HEK293 (cell line): Measurements from ENCODE around the gene FIBCD1.
A peak's percentile ranks its signal among the peaks of the same experiment; 100 is the strongest.

ENCODE experiments used
- CTCF ChIA-PET: fragments of 350-600 bp; formaldehyde crosslinking; extraction: SDS; loops from one replicate; lab custom pipeline; 2021; ENCODE audit warnings: antibody characterized with exemption; lab: Yijun Ruan, JAX
- POLR2A ChIA-PET: fragments of 300-600 bp; formaldehyde crosslinking; extraction: SDS; loops from one replicate; lab custom pipeline; 2020; ENCODE audit warnings: antibody characterized with exemption, inconsistent platforms; lab: Yijun Ruan, JAX
- H3K27ac ChIP-seq: fragments of 200-500 bp; sonication (Bioruptor generic); 2 replicates; pipeline ENCODE4 v1.5.1; 2014; ENCODE audit warnings: low read depth, low read length, control low read depth, inconsistent platforms; ENCODE audit errors: extremely low read depth
- H3K36me3 ChIP-seq, 2 experiments: fragments of 200-500 bp in 1 of 2; sonication (Bioruptor generic) in 1 of 2; 1 replicate in 1 of 2; 2 replicates in 1 of 2; pipeline ENCODE4 v1.5.1; 2014 to 2017; ENCODE audit warnings: inconsistent platforms in 2 of 2, low read length in 2 of 2; ENCODE audit not compliant: control insufficient read depth in 2 of 2, insufficient read depth in 1 of 2
- H3K4me1 ChIP-seq: fragments of 200-500 bp; sonication (Bioruptor generic); 2 replicates; pipeline ENCODE4 v1.5.1; 2014; ENCODE audit warnings: mild to moderate bottlenecking, low read length, inconsistent platforms; ENCODE audit not compliant: control insufficient read depth, insufficient read depth
- H3K4me3 ChIP-seq: 2 replicates; pipeline ENCODE4 v1.5.1; 2011; ENCODE audit warnings: low read depth, mild to moderate bottlenecking, control low read depth, low read length, moderate library complexity
- H3K9me3 ChIP-seq: fragments of 200-500 bp; sonication (Bioruptor generic); 2 replicates; pipeline ENCODE4 v1.5.1; 2014; ENCODE audit warnings: low read depth, low read length, inconsistent platforms; ENCODE audit not compliant: control insufficient read depth, insufficient read depth
- EGR2 ChIP-seq: fragments of 450-650 bp; formaldehyde crosslinking; IDR thresholded peaks from 2 replicates; pipeline ENCODE4 v1.5.1; 2016; ENCODE audit warnings: low read depth, missing biosample characterization, missing genetic modification characterization
- GFI1B ChIP-seq: fragments of 450-650 bp; formaldehyde crosslinking; IDR thresholded peaks from 2 replicates; pipeline ENCODE4 v1.5.1; 2016; ENCODE audit warnings: missing biosample characterization, missing genetic modification characterization
- GLI2 ChIP-seq: fragments of 450-650 bp; formaldehyde crosslinking; IDR thresholded peaks from 2 replicates; pipeline ENCODE4; 2017; ENCODE audit warnings: missing biosample characterization, missing genetic modification characterization, low read depth, borderline replicate concordance
- KLF7 ChIP-seq: fragments of 450-650 bp; formaldehyde crosslinking; IDR thresholded peaks from 2 replicates; pipeline ENCODE4 v1.5.1; 2016; ENCODE audit warnings: missing biosample characterization, missing genetic modification characterization, borderline replicate concordance
- MEIS1 ChIP-seq: sonication (generic); formaldehyde crosslinking; IDR thresholded peaks from 2 replicates; pipeline ENCODE4 v1.8.1; 2022; ENCODE audit warnings: missing genetic modification reagents, mild to moderate bottlenecking, borderline replicate concordance
- PATZ1 ChIP-seq: fragments of 450-650 bp; formaldehyde crosslinking; IDR thresholded peaks from 2 replicates; pipeline ENCODE4 v1.5.1; 2016; ENCODE audit warnings: missing biosample characterization, missing genetic modification characterization
- PRDM10 ChIP-seq: fragments of 450-650 bp; formaldehyde crosslinking; IDR thresholded peaks from 2 replicates; pipeline ENCODE4 v1.5.1; 2016; ENCODE audit warnings: missing biosample characterization, missing genetic modification characterization
- RBAK ChIP-seq: fragments of 450-650 bp; formaldehyde crosslinking; IDR thresholded peaks from 2 replicates; pipeline ENCODE4 v1.5.1; 2016; ENCODE audit warnings: missing biosample characterization, missing genetic modification characterization
- YY2 ChIP-seq: fragments of 450-650 bp; formaldehyde crosslinking; IDR thresholded peaks from 2 replicates; pipeline ENCODE4 v1.5.1; 2016; ENCODE audit warnings: missing biosample characterization, missing genetic modification characterization
- ZBTB1 ChIP-seq: fragments of 450-650 bp; formaldehyde crosslinking; IDR thresholded peaks from 2 replicates; pipeline ENCODE4 v1.5.1; 2016; ENCODE audit warnings: missing biosample characterization, missing genetic modification characterization
- ZFHX2 ChIP-seq: fragments of 450-650 bp; formaldehyde crosslinking; conservative IDR thresholded peaks from 2 replicates; pipeline ENCODE4 v1.5.1; 2016; ENCODE audit warnings: missing biosample characterization, missing genetic modification characterization
- ZNF10 ChIP-seq: fragments of 450-650 bp; formaldehyde crosslinking; IDR thresholded peaks from 2 replicates; pipeline ENCODE4 v1.5.1; 2017; ENCODE audit warnings: missing biosample characterization, missing genetic modification characterization
- ZNF133 ChIP-seq: fragments of 450-650 bp; formaldehyde crosslinking; IDR thresholded peaks from 2 replicates; pipeline ENCODE4 v1.5.1; 2016; ENCODE audit warnings: missing biosample characterization, missing genetic modification characterization
- ZNF140 ChIP-seq: fragments of 450-650 bp; formaldehyde crosslinking; IDR thresholded peaks from 2 replicates; pipeline ENCODE4 v1.5.1; 2016; ENCODE audit warnings: missing biosample characterization, missing genetic modification characterization
- ZNF280C ChIP-seq: fragments of 450-650 bp; formaldehyde crosslinking; IDR thresholded peaks from 2 replicates; pipeline ENCODE4 v1.5.1; 2016; ENCODE audit warnings: missing biosample characterization, missing genetic modification characterization
- ZNF416 ChIP-seq: fragments of 450-650 bp; formaldehyde crosslinking; IDR thresholded peaks from 2 replicates; pipeline ENCODE4 v1.5.1; 2016; ENCODE audit warnings: missing biosample characterization, missing genetic modification characterization
- ZNF423 ChIP-seq: fragments of 450-650 bp; formaldehyde crosslinking; IDR thresholded peaks from 2 replicates; pipeline ENCODE4 v1.5.1; 2016; ENCODE audit warnings: missing biosample characterization, missing genetic modification characterization
- ZNF513 ChIP-seq: fragments of 450-650 bp; IDR thresholded peaks from 2 replicates; pipeline ENCODE4 v1.5.1; 2018; ENCODE audit warnings: missing biosample characterization, missing genetic modification characterization
- ZNF548 ChIP-seq: fragments of 450-650 bp; formaldehyde crosslinking; IDR thresholded peaks from 2 replicates; pipeline ENCODE4 v1.5.1; 2016; ENCODE audit warnings: missing biosample characterization, missing genetic modification characterization
- ZNF623 ChIP-seq: fragments of 450-650 bp; formaldehyde crosslinking; IDR thresholded peaks from 2 replicates; pipeline ENCODE4 v1.5.1; 2016; ENCODE audit warnings: missing biosample characterization, missing genetic modification characterization
- ZNF629 ChIP-seq: fragments of 450-650 bp; formaldehyde crosslinking; IDR thresholded peaks from 2 replicates; pipeline ENCODE4 v1.5.1; 2017; ENCODE audit warnings: missing biosample characterization, missing genetic modification characterization
- ZNF660 ChIP-seq: fragments of 450-650 bp; IDR thresholded peaks from 2 replicates; pipeline ENCODE4 v1.5.1; 2018; ENCODE audit warnings: missing biosample characterization, mild to moderate bottlenecking, missing genetic modification characterization
- ZNF701 ChIP-seq: fragments of 450-650 bp; formaldehyde crosslinking; IDR thresholded peaks from 2 replicates; pipeline ENCODE4 v1.5.1; 2016; ENCODE audit warnings: missing biosample characterization, missing genetic modification characterization
- ZNF707 ChIP-seq: fragments of 450-650 bp; formaldehyde crosslinking; IDR thresholded peaks from 2 replicates; pipeline ENCODE4 v1.5.1; 2016; ENCODE audit warnings: missing biosample characterization, missing genetic modification characterization
- ZNF747 ChIP-seq: fragments of 450-650 bp; formaldehyde crosslinking; IDR thresholded peaks from 2 replicates; pipeline ENCODE4 v1.5.1; 2016; ENCODE audit warnings: missing biosample characterization, missing genetic modification characterization
- ZNF776 ChIP-seq: fragments of 450-650 bp; formaldehyde crosslinking; IDR thresholded peaks from 2 replicates; pipeline ENCODE4 v1.5.0; 2017; ENCODE audit warnings: missing biosample characterization, missing genetic modification characterization, borderline replicate concordance
- TF ChIP-seq, protein P1 (sequence below): sonication (generic); formaldehyde crosslinking; IDR thresholded peaks from 2 replicates; pipeline ENCODE4 v1.8.1; 2022; ENCODE audit warnings: mild to moderate bottlenecking, moderate library complexity, missing genetic modification reagents

Gene FIBCD1

GRCh38 chr9:130927995-130928900 lies 10.8 kb downstream of the FIBCD1 start:
- H3K4me3 ChIP-seq: no peak overlapping the region
- peaks cover 3% of the 10 kb centered on the region; the same call in 1 of the 2 replicates for H3K4me1 ChIP-seq
- no peaks in the 10 kb centered on the region for H3K9me3 ChIP-seq
- H3K27ac ChIP-seq: peak overlapping the region; percentile 19; the same call in 1 of the 2 replicates
- ChIA-PET POLR2A (interaction anchor here (0.7 to 1.3 kb wide), 6 partner anchors 8 to 313 kb away, joined by 3 to 10 read pairs (median 4); no protein-coding TSS in a partner anchor), CTCF (interaction anchor here (0.5 to 3.3 kb wide), 12 partner anchors 8 to 468 kb away, joined by 3 to 21 read pairs (median 3); no protein-coding TSS in a partner anchor)
- no peaks in the 10 kb centered on the region for H3K36me3 ChIP-seq
- TF ChIP-seq ZNF140 (tag by site-specific recombination): no peak
- peak; percentile 71 for TF ChIP-seq ZFHX2 (tag by site-specific recombination)
- peak; percentile 29; the same call in 1 of the 2 replicates for TF ChIP-seq ZNF423 (tag by site-specific recombination)
- no peak for TF ChIP-seq ZNF513
- TF ChIP-seq ZNF747: no peak
- TF ChIP-seq ZNF776 (tag by site-specific recombination): no peak
- no peak for TF ChIP-seq ZNF133 (tag by site-specific recombination)
- TF ChIP-seq MEIS1 (CRISPR knock-in tag): no peak
- no peak for TF ChIP-seq KLF7
- no peak for TF ChIP-seq ZNF623 (tag by site-specific recombination)
- TF ChIP-seq GLI2 (tag by site-specific recombination): no peak
- TF ChIP-seq ZNF707: no peak
- TF ChIP-seq PATZ1 (tag by site-specific recombination): peak; percentile 91
- no peak for TF ChIP-seq RBAK (tag by site-specific recombination)
- TF ChIP-seq ZNF701 (tag by site-specific recombination): no peak
- TF ChIP-seq ZNF629: no peak
- no peak for TF ChIP-seq ZNF548 (tag by site-specific recombination)
- no peak for TF ChIP-seq ZNF10 (tag by site-specific recombination)
- TF ChIP-seq PRDM10 (tag by site-specific recombination): no peak
- TF ChIP-seq GFI1B (tag by site-specific recombination): no peak
- peak; percentile 66 for TF ChIP-seq EGR2 (tag by site-specific recombination)
- TF ChIP-seq ZNF416 (tag by site-specific recombination): no peak
- peak; percentile 40; the same call in 1 of the 2 replicates for TF ChIP-seq YY2 (tag by site-specific recombination)
- TF ChIP-seq ZBTB1 (tag by site-specific recombination): no peak
- no peak for TF ChIP-seq ZNF280C
- TF ChIP-seq ZNF660 (tag by site-specific recombination): 0 out of 2 replicates have a peak, but pooled peaks have one; percentile 53
- TF ChIP-seq, protein P1, sequence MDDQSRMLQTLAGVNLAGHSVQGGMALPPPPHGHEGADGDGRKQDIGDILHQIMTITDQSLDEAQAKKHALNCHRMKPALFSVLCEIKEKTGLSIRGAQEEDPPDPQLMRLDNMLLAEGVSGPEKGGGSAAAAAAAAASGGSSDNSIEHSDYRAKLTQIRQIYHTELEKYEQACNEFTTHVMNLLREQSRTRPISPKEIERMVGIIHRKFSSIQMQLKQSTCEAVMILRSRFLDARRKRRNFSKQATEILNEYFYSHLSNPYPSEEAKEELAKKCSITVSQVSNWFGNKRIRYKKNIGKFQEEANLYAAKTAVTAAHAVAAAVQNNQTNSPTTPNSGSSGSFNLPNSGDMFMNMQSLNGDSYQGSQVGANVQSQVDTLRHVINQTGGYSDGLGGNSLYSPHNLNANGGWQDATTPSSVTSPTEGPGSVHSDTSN (CRISPR knock-in tag): no peak
